DMS 273 (cell line): Measurements from ENCODE around the gene CGB5.
"Not testable (repeated sequence)": the region's sequence is repeated elsewhere in the genome, so short reads cannot be mapped to it uniquely, and the experiment has no call there.

Experiments used
- DNase-seq: peaks from one replicate; lab custom pipeline; 2025; ENCODE audit not compliant: unreplicated experiment; lab: John Stamatoyannopoulos, UW

CGB5 gene

GRCh38 chr19:49056902-49057596 lies 13.4 kb downstream of the CGB5 start:
- DNase-seq, result not testable (repeated sequence)

- DNase-seq, result peak; percentile 73
Observed at GRCh38 chr19:49057636-49058234, 14.1 kb downstream of the CGB5 start, which contains the start of gene CGB7. CGB7 (minus strand) TSS chr19:49057749; CDS start chr19:49055375, 2,374 bp downstream.

DNA sequence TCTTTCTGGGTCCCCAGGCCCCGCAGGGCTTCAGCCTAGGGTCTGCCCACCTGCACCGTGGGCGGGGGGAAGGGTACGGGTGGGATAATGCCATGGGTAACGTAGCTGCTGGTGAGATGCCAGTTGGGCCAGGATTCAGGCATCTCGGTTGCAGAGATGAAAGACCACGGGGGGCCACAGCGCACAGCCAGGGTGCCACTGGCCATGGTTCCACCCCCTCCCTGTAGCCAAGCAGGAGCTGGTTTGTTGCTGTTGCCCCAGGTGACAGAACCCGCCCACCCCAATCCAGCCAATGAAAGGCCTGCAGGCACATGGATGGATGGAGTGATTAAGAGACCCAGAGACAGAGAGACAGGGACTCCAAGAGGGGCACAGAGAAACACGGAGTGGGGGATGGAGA lies 14.9 kb downstream of the CGB5 start:
- DNase-seq, result peak; percentile 61

- no peak for DNase-seq
Observed at GRCh38 chr19:49059053-49059452, 15.4 kb downstream of the CGB5 start.

- DNase-seq, result no peak
Observed at GRCh38 chr19:49061000-49061399, 17.4 kb downstream of the CGB5 start.

- no peak for DNase-seq
Observed at GRCh38 chr19:49061445-49061844, 17.8 kb downstream of the CGB5 start.

DNA sequence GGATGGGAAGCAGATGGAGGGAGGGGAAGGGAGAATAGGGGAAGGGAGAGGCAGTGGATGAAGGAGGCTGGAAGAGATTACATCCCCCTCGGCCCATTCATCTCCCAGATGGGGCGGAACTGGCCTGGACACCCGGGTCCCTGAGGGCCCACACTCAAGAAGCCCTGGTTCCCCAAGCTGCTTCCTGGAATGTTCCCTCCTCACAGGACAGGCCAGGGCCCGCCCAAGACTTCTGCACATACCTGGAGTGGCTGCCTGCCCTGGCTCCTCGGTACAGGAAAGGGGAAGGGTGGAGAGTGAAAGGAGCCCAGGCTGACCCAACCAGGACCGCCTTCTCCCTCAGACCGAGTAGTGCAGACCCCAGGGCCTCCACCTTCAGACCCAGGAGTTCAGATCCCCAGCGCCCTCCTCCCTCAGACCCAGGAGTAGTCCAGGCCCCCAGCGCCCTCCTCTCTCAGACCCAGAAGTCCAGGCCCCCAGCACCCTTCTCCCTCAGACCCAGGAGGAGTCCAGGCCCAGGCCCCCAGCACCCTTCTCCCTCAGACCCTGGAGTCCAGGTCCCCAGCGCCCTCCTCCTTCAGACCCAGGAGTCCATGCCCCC lies 20.5 kb downstream of the CGB5 start:
- DNase-seq, result no peak

- DNase-seq, result peak; percentile 49
Observed at GRCh38 chr19:49064768-49065611, 21.3 kb downstream of the CGB5 start, which contains the start of gene NTF4. NTF4 (minus strand) TSS chr19:49064818; CDS start chr19:49061997, 2,821 bp downstream.

- no peak for DNase-seq
Observed at GRCh38 chr19:49065905-49066512, 22.4 kb downstream of the CGB5 start.

DNA sequence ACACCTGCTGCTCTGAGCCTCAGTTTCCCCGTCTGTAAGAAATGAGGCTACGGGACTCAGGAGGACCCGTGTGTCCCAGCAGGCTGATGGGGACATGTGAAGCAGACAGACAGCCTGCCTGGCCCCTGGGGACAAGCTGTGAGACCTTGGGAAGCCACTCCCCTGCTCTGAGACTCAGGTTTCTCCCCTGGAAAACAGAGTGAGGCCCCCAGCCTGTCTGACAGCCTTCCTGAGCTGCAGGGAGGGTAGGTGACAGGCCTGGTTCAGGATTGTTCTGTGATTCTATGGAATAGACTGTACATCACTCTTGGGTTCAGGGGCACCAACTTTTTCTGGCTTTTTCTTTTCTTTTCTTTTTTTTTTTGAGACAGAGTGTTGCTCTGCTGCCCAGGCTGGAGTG lies 23.9 kb downstream of the CGB5 start:
- DNase-seq, result peak; percentile 32

GRCh38 chr19:49069026-49069425 lies 25.4 kb downstream of the CGB5 start:
- DNase-seq, result no peak

- no peak for DNase-seq
Observed at GRCh38 chr19:49070416-49070815, 26.8 kb downstream of the CGB5 start.

- DNase-seq, result peak; percentile 64
Observed at GRCh38 chr19:49071860-49072547, 28.4 kb downstream of the CGB5 start.

GRCh38 chr19:49073514-49074378 lies 30.1 kb downstream of the CGB5 start:
- peak; percentile 82 for DNase-seq

- DNase-seq, result peak; percentile 68
Observed at GRCh38 chr19:49074869-49075268, 31.2 kb downstream of the CGB5 start.

GRCh38 chr19:49080392-49080791 lies 36.7 kb downstream of the CGB5 start:
- DNase-seq, result no peak

DNA sequence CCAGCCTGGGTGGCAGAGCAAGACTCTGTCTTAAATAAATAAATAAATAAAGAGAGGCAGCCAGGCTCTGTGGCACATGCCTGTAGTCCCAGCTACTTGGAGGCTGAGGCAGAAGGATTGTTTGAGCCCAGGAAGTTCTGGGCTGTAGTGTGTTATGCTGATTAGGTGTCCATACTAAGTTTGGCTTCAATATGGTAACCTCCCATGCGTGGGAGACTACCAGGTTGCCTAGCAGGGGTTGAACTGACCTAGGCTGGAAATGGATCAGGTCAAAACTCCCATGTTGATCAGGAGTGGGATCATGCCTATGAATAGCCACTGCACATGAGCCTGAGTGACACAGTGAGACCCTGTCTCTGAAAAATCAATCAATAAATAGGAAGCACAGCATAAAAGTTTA lies 37.6 kb downstream of the CGB5 start:
- no peak for DNase-seq

- DNase-seq, result peak; percentile 58
Observed at GRCh38 chr19:49084206-49085019, 40.8 kb downstream of the CGB5 start.
